Activated CD4-positive, alpha-beta T cell treated with anti-CD3 and anti-CD28 coated beads, Interleukin-2, amount 50 U/mL, for 24 hours (primary cell): ENCODE results near the gene SPESP1.

Experiments used
- DNase-seq, 2 donors: peaks; one replicate each; pipeline ENCODE4 v3.0.0-alpha.2; 2020; ENCODE audit warnings: low read depth in 1 of 2, low spot score in 1 of 2

SPESP1 gene

GRCh38 chr15:68990992-68991500 lies 60.7 kb downstream of the SPESP1 start:
- no peak for DNase-seq

- DNase-seq, result no peak
Measured at GRCh38 chr15:68991723-68992122, 61.4 kb downstream of the SPESP1 start.

GRCh38 chr15:68992696-68993095 lies 62.4 kb downstream of the SPESP1 start:
- no peak for DNase-seq

- DNase-seq, result no peak
Measured at GRCh38 chr15:68993276-68993675, 63.0 kb downstream of the SPESP1 start.

GRCh38 chr15:68994149-68994548 lies 63.8 kb downstream of the SPESP1 start:
- DNase-seq, result no peak

GRCh38 chr15:68994981-68995761 lies 64.8 kb downstream of the SPESP1 start:
- DNase-seq, result no peak
